Ascending aorta (tissue), 2 donors: Measurements from ENCODE around the gene MFAP4. TPM values are rescaled to one million over a fixed set of nuclear protein-coding genes. Genes with fewer than 3 reads are reported as not detected.

Experiments used
- DNase-seq, 2 donors: peaks; one replicate each; pipeline ENCODE4 v3.0.0-alpha.2; 2019; ENCODE audit warnings: low spot score in 2 of 2
- H3K27ac ChIP-seq, 2 donors: fragments of 200-600 bp; sonication (generic); one replicate each; pipeline ENCODE4 v1.5.1; 2016 to 2017; ENCODE audit warnings: mild to moderate bottlenecking in 1 of 2
- H3K27me3 ChIP-seq: fragments of 200-600 bp; sonication (generic); one replicate; pipeline ENCODE4 v1.5.1; 2017
- H3K36me3 ChIP-seq, 2 donors: fragments of 200-600 bp; sonication (generic); one replicate each; pipeline ENCODE4 v1.5.1; 2016
- H3K4me1 ChIP-seq, 2 donors: fragments of 200-600 bp; sonication (generic); one replicate each; pipeline ENCODE4 v1.5.1; 2016 to 2017; ENCODE audit warnings: mild to moderate bottlenecking in 1 of 2
- H3K4me3 ChIP-seq, 2 donors: fragments of 200-600 bp; sonication (generic); one replicate each; pipeline ENCODE4 v1.5.1; 2016 to 2017; ENCODE audit warnings: mild to moderate bottlenecking in 1 of 2
- H3K9me3 ChIP-seq, 2 donors: fragments of 200-600 bp; sonication (generic); one replicate each; pipeline ENCODE4 v1.5.1; 2016
- intact Hi-C: fragments of 100-400 bp; cut with DNase I; formaldehyde crosslinking; loops from one replicate; pipeline ENCODE4 v1.15.1; 2023
- total RNA-seq: library from RNA; depleted of rRNA; stranded (reverse); fragments of >200 nt; gene quantifications from one replicate; pipeline ENCODE4 v1.1.0, GENCODE V29; 2016
- TF ChIP-seq, protein P1 (sequence below), 3 experiments: fragments of 200-600 bp in 2 of 3; fragments of 450-650 bp in 1 of 3; sonication (generic) in 2 of 3; IDR thresholded peaks; one replicate each; pipeline ENCODE4 v1.5.1; 2016 to 2019; ENCODE audit warnings: antibody characterized with exemption in 3 of 3, mild to moderate bottlenecking in 1 of 3, moderate library complexity in 1 of 3

Gene MFAP4
- total RNA-seq, 1 donor from 2014 or later = 280 TPM

DNA sequence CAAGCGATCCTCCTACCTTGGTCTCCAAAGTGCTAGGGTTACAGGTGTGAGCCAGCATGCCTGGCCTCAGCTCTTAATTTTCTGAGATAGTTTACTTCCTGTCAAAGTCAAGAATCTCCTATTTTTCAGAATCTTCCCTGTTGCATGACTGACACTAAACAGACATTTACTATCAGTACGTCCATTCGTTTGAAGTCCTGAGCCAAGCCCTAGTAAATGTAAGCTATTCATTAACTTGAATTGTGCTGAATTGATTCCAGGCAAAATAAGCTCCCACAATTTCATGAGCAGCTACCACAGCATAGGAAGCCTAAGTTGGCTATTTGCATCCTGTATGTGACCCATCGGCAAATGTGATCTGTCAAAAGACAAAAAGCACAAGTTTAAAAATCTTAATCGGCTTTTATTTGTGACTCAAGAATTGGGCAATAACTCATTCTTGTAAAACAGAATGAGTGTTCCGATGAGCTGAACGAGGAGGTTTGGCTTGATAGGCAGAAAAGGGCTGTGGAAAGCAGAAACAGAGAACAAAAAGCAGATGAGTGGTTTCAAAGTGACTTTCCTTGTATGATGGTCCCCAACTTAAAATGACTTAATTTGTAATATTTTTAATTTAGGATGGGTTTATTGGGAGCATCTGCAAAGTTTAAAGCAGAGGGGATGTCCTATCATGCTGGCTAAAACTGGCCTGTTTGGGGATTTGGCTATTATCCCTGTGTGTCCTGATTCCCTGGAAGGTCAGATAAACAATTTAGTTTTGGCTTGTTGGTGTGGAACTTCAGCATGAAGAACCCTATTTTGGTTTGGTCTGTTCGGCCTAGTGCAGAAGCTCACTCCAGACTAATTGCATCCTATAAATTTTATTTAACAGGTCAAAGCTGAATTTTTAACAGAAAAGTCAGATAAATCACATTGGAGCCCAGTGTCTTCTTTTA lies 38.2 kb upstream of the MFAP4 start:
- Histone ChIP-seq H3K27me3 (no peaks in the 10 kb centered on the region), H3K4me3 (no peak overlapping the region), H3K27ac (no peak overlapping the region), H3K9me3 (no peaks in the 10 kb centered on the region), H3K4me1 (no peaks in the 10 kb centered on the region), H3K36me3 (no peaks in the 10 kb centered on the region)
- TF ChIP-seq, protein P1, sequence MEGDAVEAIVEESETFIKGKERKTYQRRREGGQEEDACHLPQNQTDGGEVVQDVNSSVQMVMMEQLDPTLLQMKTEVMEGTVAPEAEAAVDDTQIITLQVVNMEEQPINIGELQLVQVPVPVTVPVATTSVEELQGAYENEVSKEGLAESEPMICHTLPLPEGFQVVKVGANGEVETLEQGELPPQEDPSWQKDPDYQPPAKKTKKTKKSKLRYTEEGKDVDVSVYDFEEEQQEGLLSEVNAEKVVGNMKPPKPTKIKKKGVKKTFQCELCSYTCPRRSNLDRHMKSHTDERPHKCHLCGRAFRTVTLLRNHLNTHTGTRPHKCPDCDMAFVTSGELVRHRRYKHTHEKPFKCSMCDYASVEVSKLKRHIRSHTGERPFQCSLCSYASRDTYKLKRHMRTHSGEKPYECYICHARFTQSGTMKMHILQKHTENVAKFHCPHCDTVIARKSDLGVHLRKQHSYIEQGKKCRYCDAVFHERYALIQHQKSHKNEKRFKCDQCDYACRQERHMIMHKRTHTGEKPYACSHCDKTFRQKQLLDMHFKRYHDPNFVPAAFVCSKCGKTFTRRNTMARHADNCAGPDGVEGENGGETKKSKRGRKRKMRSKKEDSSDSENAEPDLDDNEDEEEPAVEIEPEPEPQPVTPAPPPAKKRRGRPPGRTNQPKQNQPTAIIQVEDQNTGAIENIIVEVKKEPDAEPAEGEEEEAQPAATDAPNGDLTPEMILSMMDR (IDR thresholded peaks at IDR 0.05) = no peak
- peak in 1 of 2 donors; percentile 12 for DNase-seq
- intact Hi-C loops = no loop called here

DNA sequence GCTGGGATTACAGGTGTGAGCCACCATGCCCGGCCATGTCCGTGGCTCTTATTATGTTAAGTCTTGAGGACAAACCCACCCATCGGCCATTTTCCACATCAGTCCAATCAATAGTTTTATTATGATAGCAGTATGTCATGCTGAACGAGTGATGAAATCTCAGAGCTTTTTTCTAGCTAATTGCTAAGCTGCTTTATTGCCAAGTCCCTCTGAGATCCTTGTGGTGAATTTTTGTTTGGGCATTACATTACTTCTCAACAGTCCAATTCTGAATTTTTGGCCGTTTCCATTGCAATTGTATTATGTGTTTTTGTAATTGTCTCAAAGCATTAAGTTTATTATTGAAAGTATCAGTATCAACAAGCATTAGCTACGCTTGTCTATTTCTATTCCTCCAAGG lies 34.9 kb upstream of the MFAP4 start:
- Histone ChIP-seq H3K36me3 (no peaks in the 10 kb centered on the region), H3K4me3 (no peak overlapping the region), H3K27ac (no peak overlapping the region), H3K4me1 (no peaks in the 10 kb centered on the region), H3K27me3 (no peaks in the 10 kb centered on the region), H3K9me3 (no peaks in the 10 kb centered on the region)
- intact Hi-C loops = no loop called here
- no peak for DNase-seq
- TF ChIP-seq, protein P1 (IDR thresholded peaks at IDR 0.05) = no peak

DNA sequence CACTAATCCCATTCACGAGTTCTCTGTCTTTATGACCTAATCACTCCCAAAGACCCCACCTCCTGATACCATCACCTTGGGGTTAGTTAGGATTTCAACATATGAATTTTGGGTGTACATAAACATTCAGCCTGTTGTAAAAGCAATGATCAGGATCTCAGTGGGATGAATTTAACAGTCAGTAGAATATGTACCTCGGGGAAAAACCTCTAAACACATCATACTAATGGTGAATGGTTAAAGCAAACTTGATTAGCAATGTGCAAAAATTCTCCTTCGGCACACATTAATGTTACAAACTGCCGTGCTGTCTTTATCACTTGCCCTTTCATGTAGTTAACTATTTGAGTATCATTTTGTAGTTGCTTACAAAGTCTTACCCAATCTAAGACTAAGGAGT lies 34.2 kb upstream of the MFAP4 start:
- TF ChIP-seq, protein P1 (IDR thresholded peaks at IDR 0.05) = no peak
- Histone ChIP-seq H3K27ac (no peak overlapping the region), H3K9me3 (no peaks in the 10 kb centered on the region), H3K4me3 (no peak overlapping the region), H3K27me3 (no peaks in the 10 kb centered on the region), H3K4me1 (no peaks in the 10 kb centered on the region), H3K36me3 (no peaks in the 10 kb centered on the region)
- no peak for DNase-seq
- intact Hi-C loops = no loop called here

DNA sequence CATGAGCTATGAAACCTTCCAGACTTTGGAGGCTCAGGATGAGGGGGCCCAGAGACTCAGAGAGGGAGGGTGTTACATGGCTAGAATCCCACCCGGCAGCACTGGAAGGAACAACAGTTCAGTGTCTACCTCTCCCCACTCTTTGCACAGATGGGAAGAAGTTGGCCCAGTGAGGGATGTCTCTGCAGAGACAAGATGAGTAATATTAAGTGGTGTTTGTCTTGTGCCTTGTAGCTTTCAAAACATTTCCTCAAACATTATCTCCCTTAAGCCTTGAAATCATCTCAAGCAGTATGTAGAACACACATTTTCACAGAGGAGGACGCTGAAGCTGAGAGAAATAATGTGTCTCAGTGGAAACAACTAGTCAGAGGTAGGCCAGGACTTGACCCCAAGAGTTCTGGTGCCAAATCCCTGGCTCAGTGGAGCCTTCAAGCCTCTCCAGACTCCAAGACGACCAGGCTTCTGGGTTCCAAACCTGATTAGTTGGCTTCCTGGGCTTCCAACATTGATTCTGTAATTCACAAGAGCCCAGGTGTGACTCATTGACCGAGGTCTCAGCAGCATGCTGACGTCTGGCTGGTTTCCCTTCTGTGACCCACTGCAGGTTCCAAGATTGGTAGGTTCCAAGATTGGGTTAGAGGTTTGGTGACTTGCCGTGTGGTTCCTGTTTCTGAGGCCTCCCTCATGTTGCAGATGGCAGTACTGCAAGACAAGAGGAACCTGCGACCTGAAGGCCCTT lies 31.4 kb upstream of the MFAP4 start:
- intact Hi-C loops = no loop called here
- no peaks in the 10 kb centered on the region for H3K9me3 ChIP-seq
- DNase-seq = peak in 1 of 2 donors; percentile 77
- H3K36me3 ChIP-seq = no peaks in the 10 kb centered on the region
- H3K4me3 ChIP-seq = no peak overlapping the region
- no peaks in the 10 kb centered on the region for H3K4me1 ChIP-seq
- H3K27ac ChIP-seq = peak overlapping the region; percentile 14 to 55
- TF ChIP-seq, protein P1 (IDR thresholded peaks at IDR 0.05) = peak in 2 of 3 experiments; percentile 29 to 40
- no peaks in the 10 kb centered on the region for H3K27me3 ChIP-seq

DNA sequence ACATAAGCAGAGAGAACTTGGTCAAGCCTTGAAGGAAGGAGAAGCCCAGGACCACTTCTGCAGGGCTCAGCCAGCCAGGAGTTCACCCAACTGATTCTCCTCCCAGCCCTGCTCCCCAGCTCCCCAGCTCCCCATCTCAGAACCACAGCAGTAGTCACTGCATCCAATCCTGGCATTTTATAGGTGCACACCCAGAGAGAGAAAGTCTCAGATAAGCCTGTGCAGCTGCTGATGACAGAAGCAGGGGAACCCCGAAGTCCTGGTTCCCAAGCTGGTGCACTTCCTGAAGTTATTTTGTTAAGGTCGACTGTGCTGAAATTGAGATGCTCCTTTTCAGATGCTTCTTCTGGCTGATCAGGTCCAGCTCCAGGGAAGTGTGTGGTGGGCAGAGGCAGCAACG lies 30.6 kb upstream of the MFAP4 start:
- intact Hi-C loops = no loop called here
- Histone ChIP-seq H3K36me3 (no peaks in the 10 kb centered on the region), H3K4me1 (no peaks in the 10 kb centered on the region), H3K9me3 (no peaks in the 10 kb centered on the region), H3K4me3 (no peak overlapping the region), H3K27ac (peak overlapping the region; percentile 14 to 55), H3K27me3 (no peaks in the 10 kb centered on the region)
- DNase-seq = peak in 1 of 2 donors; percentile 13
- TF ChIP-seq, protein P1 (IDR thresholded peaks at IDR 0.05) = no peak
